Activated CD8-positive, alpha-beta memory T cell treated with anti-CD3 and anti-CD28 coated beads, Interleukin-2, amount 50 U/mL, for 1 hour (primary cell): ENCODE data around the gene IRF3.

Source experiments
- DNase-seq: peaks from one replicate; pipeline ENCODE4 v3.0.0-alpha.2; 2020; ENCODE audit errors: extremely low read depth

The IRF3 gene

GRCh38 chr19:49669516-49669915 lies 3.9 kb upstream of the IRF3 start:
- DNase-seq: no peak

GRCh38 chr19:49667473-49667872 lies 1.8 kb upstream of the IRF3 start:
- DNase-seq: no peak

- no peak for DNase-seq
These were observed 425 bp upstream of the IRF3 start for GRCh38 chr19:49666120-49666444.

- DNase-seq: no peak
These were observed 664 bp downstream of the IRF3 start for GRCh38 chr19:49665036-49665350.

- DNase-seq: peak; percentile 51
These were observed 1.3 kb downstream of the IRF3 start for GRCh38 chr19:49664171-49665035.

DNA sequence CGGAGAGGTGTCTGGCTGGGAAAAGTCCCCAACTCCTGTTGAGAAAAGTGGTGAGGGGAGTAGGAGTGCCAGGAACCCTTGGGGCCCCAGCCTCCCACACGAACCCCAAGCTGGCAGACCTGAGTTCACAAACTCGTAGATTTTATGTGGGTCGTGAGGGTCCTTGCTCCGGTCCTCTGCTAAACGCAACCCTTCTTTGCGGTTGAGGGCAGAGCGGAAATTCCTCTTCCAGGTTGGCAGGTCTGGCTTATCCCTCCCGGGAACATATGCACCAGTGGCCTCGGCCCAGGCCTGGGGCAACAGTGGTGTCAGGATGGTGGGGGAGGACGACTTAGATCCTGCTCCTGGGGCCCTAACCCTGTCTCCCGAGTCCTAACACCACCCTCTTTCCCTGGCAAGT lies 2.4 kb downstream of the IRF3 start:
- no peak for DNase-seq

DNA sequence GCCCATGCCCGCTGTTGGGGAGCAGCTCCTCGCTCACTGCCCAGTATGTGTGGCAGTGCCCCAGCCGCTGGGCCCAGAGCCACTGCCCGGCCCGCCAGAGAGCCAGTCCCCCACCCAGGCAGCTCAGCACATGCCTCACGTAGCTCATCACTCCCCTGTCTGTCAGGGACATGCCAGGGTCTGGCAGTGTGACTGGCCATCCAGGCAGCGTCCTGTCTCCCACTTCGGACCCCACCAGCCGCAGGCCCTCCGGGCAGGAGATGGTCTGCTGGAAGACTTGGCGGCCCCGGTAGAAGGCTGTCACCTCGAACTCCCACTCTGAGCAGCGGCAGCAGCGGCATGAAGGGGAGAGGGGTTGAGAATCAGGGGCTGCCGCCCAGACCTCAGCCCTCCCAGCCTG lies 3.6 kb downstream of the IRF3 start:
- DNase-seq: no peak

GRCh38 chr19:49660338-49660961 lies 5.2 kb downstream of the IRF3 start:
- DNase-seq: no peak

DNA sequence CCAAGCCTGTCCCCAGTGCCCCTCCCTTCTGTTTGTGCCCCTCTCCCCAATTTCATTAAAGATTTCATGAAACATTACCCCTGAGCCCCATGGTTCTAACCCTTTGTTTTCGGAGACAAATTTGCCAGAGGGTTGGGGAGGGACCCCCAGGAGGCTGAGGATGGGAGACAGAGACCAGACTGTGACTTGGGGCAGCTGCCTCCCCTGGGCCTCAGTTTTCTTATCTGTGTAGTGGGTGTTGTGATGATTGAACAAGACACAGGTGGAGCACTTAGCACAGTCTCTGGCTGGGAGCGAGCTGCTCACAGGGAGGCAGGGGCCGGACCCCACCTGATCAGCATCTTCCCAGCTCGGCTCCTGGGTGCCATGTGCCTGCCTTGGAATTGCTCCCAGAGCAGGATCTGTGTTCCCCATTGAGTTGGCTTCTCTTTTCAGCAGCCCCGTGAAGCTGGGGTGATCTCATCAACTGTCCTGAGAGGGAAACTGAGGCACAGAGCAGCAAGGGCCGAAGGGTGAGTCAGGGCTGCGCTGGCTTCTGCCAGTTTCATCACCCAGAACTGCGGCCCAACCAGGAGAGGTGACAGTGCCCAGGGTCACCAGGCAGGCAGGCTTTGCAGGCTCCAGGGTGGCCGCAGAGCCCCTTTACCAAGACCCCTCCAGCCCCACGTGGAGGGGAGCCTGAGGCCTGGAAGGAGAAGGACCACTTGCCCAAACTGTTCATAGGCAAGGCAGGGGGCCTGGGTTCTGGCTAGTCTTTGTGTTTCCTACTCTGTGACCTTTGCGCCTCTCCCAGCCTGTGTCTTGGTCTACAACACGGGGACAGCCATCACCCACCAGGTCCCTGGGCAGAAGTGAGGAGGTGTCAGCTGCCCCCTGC lies 6.9 kb downstream of the IRF3 start:
- DNase-seq: no peak

DNA sequence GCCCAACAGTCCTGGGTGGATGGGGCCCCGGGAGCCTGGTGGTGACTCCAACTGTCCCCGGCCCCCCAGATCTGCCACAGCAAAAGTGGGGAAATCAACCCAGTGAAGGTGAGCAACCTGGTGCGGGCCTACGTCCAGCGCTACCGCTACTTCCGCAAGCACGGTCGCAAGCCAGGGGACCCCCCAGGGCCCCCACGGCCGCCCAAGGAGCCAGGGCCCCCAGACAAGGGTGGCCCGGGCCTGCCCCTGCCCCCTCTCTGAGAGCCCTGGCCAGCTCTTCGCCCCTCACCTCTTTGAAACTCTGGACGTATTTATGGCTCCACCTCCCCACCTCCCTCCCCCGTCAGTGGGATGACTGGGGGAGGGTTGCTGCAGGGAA lies 7.5 kb downstream of the IRF3 start:
- no peak for DNase-seq

- no peak for DNase-seq
These were observed 8.0 kb downstream of the IRF3 start for GRCh38 chr19:49657493-49658138.

- DNase-seq: no peak
These were observed 9.1 kb downstream of the IRF3 start for GRCh38 chr19:49656456-49657109.

DNA sequence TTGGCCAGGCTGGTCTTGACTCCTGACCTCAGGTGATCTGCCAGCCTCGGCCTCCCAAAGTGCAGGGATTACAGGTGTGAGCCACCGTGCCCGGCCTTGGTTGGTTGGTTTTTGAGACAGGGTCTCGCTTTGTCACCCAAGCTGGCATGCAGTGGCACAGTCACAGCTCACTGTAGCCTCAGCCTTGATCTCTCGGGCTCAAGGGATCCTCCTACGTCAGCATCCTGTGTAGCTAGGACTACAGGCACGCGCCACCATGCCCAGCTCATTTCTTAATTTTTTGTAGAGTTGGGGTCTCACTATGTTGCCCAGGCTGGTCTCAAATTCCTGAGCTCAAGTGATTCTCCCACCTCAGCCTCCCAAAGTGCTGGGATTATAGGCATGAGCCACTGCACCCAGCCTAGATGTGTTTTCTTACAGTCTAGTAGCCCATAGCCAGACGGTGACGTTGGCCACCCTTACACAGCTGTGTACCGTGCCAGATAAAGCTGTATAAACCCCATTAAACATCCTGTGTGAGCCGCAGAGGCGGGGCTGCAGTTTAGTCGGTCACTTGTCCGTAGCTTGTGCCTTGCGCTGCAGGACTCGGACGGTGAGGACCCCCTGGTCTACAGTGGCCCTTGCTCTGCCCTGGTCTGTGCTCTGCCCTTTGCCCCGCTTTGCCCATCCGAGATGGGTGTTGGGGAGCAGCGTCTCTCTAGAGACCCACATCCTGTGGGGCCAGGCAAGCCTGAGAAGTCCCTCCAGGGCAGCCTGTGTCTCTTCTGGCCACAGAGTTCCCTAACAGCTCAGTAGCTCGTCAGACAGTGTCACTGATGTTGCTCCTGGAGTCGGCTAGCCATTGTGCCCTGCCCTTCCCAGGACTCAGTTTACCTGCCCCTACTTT lies 9.8 kb downstream of the IRF3 start:
- no peak for DNase-seq

DNA sequence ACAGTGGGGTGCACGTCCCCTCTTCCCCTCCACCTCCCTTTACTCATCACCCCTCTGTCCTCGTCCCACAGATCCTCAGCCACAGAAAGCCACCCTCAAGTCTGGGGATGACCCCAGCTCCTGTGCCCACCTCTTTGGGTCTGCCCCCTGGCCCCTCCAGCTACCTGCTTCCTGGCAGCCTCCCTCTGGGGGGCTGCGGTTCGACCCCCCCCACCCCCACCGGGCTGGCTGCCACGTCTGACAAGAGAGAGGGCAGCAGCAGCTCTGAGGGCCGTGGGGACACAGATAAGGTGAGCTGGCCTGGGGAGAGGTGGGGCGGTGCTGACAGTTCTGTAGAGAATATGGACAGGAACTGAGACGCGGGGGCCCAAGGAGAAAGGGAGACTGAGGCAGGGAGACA lies 11.1 kb downstream of the IRF3 start:
- DNase-seq: no peak

DNA sequence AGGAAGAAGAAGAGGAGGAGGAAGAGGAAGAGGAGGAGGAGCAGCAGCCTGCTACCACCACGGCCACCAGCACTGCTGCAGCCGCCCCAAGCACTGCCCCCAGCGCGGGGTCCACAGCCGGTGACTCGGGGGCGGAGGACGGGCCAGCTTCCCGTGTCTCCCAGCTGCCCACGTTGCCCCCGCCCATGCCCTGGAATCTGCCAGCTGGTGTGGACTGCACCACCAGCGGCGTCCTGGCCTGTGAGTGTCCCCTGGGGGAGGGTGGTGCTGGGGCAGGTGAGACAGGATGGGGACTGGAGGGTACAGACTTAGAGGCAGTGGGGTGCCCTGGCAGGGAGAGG lies 12.2 kb downstream of the IRF3 start:
- no peak for DNase-seq

- DNase-seq: no peak
These were observed 12.8 kb downstream of the IRF3 start for GRCh38 chr19:49652551-49653465.

- DNase-seq: no peak
These were observed 13.7 kb downstream of the IRF3 start for GRCh38 chr19:49651820-49652550.

GRCh38 chr19:49651029-49651819 lies 14.4 kb downstream of the IRF3 start:
- no peak for DNase-seq
